Stomach smooth muscle (tissue), 2 donors: ENCODE results near the gene SLC35E3.
A peak's percentile ranks its signal among the peaks of the same experiment; 100 is the strongest.

Experiments
- H3K27ac ChIP-seq: one replicate; pipeline ENCODE4 v1.7.0; 2013; ENCODE audit warnings: mild to moderate bottlenecking, low read length, inconsistent platforms
- H3K27me3 ChIP-seq, 2 donors: one replicate each; pipeline ENCODE4 v1.7.0; 2013; ENCODE audit warnings: low read length in 2 of 2; ENCODE audit not compliant: insufficient read depth in 2 of 2, control insufficient read depth in 1 of 2
- H3K36me3 ChIP-seq, 2 donors: one replicate each; pipeline ENCODE4 v1.7.0; 2013; ENCODE audit warnings: low read length in 2 of 2; ENCODE audit not compliant: control insufficient read depth in 2 of 2, insufficient read depth in 2 of 2
- H3K4me1 ChIP-seq: one replicate; pipeline ENCODE4 v1.7.0; 2013; ENCODE audit warnings: low read length; ENCODE audit not compliant: control insufficient read depth, insufficient read depth
- H3K4me3 ChIP-seq, 2 donors: one replicate each; pipeline ENCODE4 v1.7.0; 2013; ENCODE audit warnings: low read length in 2 of 2
- H3K9ac ChIP-seq, 2 donors: one replicate each; pipeline ENCODE4 v1.7.0; 2013; ENCODE audit warnings: low read length in 2 of 2, mild to moderate bottlenecking in 1 of 2
- H3K9me3 ChIP-seq, 2 donors: one replicate each; pipeline ENCODE4 v1.7.0; 2013; ENCODE audit warnings: low read length in 2 of 2; ENCODE audit not compliant: control insufficient read depth in 2 of 2
- donor health status: healthy.
- donor health status: Pancreatic carcinoma.

SLC35E3 gene

GRCh38 chr12:68745904-68746571 lies at the start of gene SLC35E3:
SLC35E3 (plus strand) TSS chr12:68746176; CDS start chr12:68746378, 202 bp downstream.
- Histone ChIP-seq H3K27ac (peak within 1 kb of the TSS; percentile 75), H3K4me3 (peak within 1 kb of the TSS; percentile 81 to 91), H3K9me3 (no peaks in the 10 kb centered on the region), H3K9ac (peak within 1 kb of the TSS; percentile 77 to 86), H3K4me1 (peaks cover 2% of the 10 kb centered on the region), H3K36me3 (peaks cover 5 to 6% of the 10 kb centered on the region in 2 donors), H3K27me3 (no peaks in the 10 kb centered on the region)

GRCh38 chr12:68699486-68699885 lies 46.5 kb upstream of the SLC35E3 start:
- H3K9ac ChIP-seq, result no peak overlapping the region
- H3K9me3 ChIP-seq, result no peaks in the 10 kb centered on the region
- no peak overlapping the region for H3K4me3 ChIP-seq
- no peaks in the 10 kb centered on the region for H3K27me3 ChIP-seq
- peaks cover 17 to 32% of the 10 kb centered on the region in 2 donors for H3K36me3 ChIP-seq
- no peaks in the 10 kb centered on the region for H3K4me1 ChIP-seq
- H3K27ac ChIP-seq, result no peak overlapping the region

GRCh38 chr12:68727776-68728175 lies 18.2 kb upstream of the SLC35E3 start:
- Histone ChIP-seq H3K9me3 (no peaks in the 10 kb centered on the region), H3K4me3 (no peak overlapping the region), H3K27me3 (no peaks in the 10 kb centered on the region), H3K4me1 (no peaks in the 10 kb centered on the region), H3K9ac (no peak overlapping the region), H3K27ac (no peak overlapping the region), H3K36me3 (peaks cover 6 to 10% of the 10 kb centered on the region in 2 donors)

- Histone ChIP-seq H3K27me3 (no peaks in the 10 kb centered on the region), H3K36me3 (peaks cover 14 to 19% of the 10 kb centered on the region in 2 donors), H3K4me3 (no peak overlapping the region), H3K27ac (no peak overlapping the region), H3K9ac (no peak overlapping the region), H3K9me3 (no peaks in the 10 kb centered on the region), H3K4me1 (no peaks in the 10 kb centered on the region)
Observed at GRCh38 chr12:68733661-68734071, 12.3 kb upstream of the SLC35E3 start.

GRCh38 chr12:68739891-68740290 lies 6.1 kb upstream of the SLC35E3 start:
- Histone ChIP-seq H3K27ac (no peak overlapping the region), H3K4me1 (no peaks in the 10 kb centered on the region), H3K36me3 (peaks cover 7 to 13% of the 10 kb centered on the region in 2 donors), H3K9ac (no peak overlapping the region), H3K27me3 (no peaks in the 10 kb centered on the region), H3K4me3 (no peak overlapping the region), H3K9me3 (no peaks in the 10 kb centered on the region)

- no peaks in the 10 kb centered on the region for H3K9me3 ChIP-seq
- H3K9ac ChIP-seq, result no peak overlapping the region
- no peak overlapping the region for H3K27ac ChIP-seq
- peaks cover 4 to 6% of the 10 kb centered on the region in 2 donors for H3K36me3 ChIP-seq
- H3K4me1 ChIP-seq, result no peaks in the 10 kb centered on the region
- no peaks in the 10 kb centered on the region for H3K27me3 ChIP-seq
- H3K4me3 ChIP-seq, result no peak overlapping the region
Observed at GRCh38 chr12:68743356-68743755, 2.6 kb upstream of the SLC35E3 start.

- no peaks in the 10 kb centered on the region for H3K27me3 ChIP-seq
- no peaks in the 10 kb centered on the region for H3K9me3 ChIP-seq
- H3K36me3 ChIP-seq, result peaks cover 4 to 6% of the 10 kb centered on the region in 2 donors
- peak overlapping the region; percentile 77 to 86 for H3K9ac ChIP-seq
- peaks cover 2% of the 10 kb centered on the region for H3K4me1 ChIP-seq
- peak overlapping the region; percentile 81 to 91 for H3K4me3 ChIP-seq
- H3K27ac ChIP-seq, result peak overlapping the region; percentile 75
Observed at GRCh38 chr12:68745376-68745903, 536 bp upstream of the SLC35E3 start.

GRCh38 chr12:68746572-68747180 lies 700 bp downstream of the SLC35E3 start:
- H3K36me3 ChIP-seq, result peaks cover 3 to 6% of the 10 kb centered on the region in 2 donors
- H3K9ac ChIP-seq, result peak overlapping the region; percentile 77 to 86
- H3K4me3 ChIP-seq, result peak overlapping the region; percentile 81 to 91
- H3K27ac ChIP-seq, result peak overlapping the region; percentile 75
- no peaks in the 10 kb centered on the region for H3K9me3 ChIP-seq
- peaks cover 2% of the 10 kb centered on the region for H3K4me1 ChIP-seq
- no peaks in the 10 kb centered on the region for H3K27me3 ChIP-seq

GRCh38 chr12:68749443-68749842 lies 3.5 kb downstream of the SLC35E3 start:
- H3K9ac ChIP-seq, result no peak overlapping the region
- no peak overlapping the region for H3K4me3 ChIP-seq
- no peak overlapping the region for H3K27ac ChIP-seq
- peaks cover 2% of the 10 kb centered on the region for H3K4me1 ChIP-seq
- peaks cover 5 to 11% of the 10 kb centered on the region in 2 donors for H3K36me3 ChIP-seq
- H3K9me3 ChIP-seq, result no peaks in the 10 kb centered on the region
- H3K27me3 ChIP-seq, result no peaks in the 10 kb centered on the region

GRCh38 chr12:68749861-68750260 lies 3.9 kb downstream of the SLC35E3 start:
- H3K4me3 ChIP-seq, result no peak overlapping the region
- H3K27ac ChIP-seq, result no peak overlapping the region
- peaks cover 2% of the 10 kb centered on the region for H3K4me1 ChIP-seq
- H3K36me3 ChIP-seq, result peaks cover 5 to 14% of the 10 kb centered on the region in 2 donors
- no peak overlapping the region for H3K9ac ChIP-seq
- H3K9me3 ChIP-seq, result no peaks in the 10 kb centered on the region
- H3K27me3 ChIP-seq, result no peaks in the 10 kb centered on the region

GRCh38 chr12:68750506-68750905 lies 4.5 kb downstream of the SLC35E3 start:
- Histone ChIP-seq H3K9ac (no peak overlapping the region), H3K9me3 (no peaks in the 10 kb centered on the region)

More at GRCh38 chr12:68750506-68750905, 4.5 kb downstream of the SLC35E3 start:
- Histone ChIP-seq H3K36me3 (peaks cover 11 to 20% of the 10 kb centered on the region in 2 donors), H3K4me3 (no peak overlapping the region), H3K27me3 (no peaks in the 10 kb centered on the region), H3K4me1 (peaks cover 2% of the 10 kb centered on the region), H3K27ac (no peak overlapping the region)
